IgD-negative memory B cell (primary cell): ENCODE data around the gene CPNE1. TPM values are rescaled to one million over a fixed set of nuclear protein-coding genes. Genes with fewer than 3 reads are reported as not detected.

ENCODE experiments used
- H3K27ac Mint-ChIP-seq, 3 donors: one replicate each; pipeline ENCODE4 v1.8.0; 2020 to 2022; ENCODE audit warnings: mild to moderate bottlenecking in 3 of 3, mixed read lengths in 3 of 3, moderate library complexity in 1 of 3
- H3K27me3 Mint-ChIP-seq: one replicate; pipeline ENCODE4 v1.8.0; 2021; ENCODE audit warnings: mixed read lengths
- H3K36me3 Mint-ChIP-seq: one replicate; pipeline ENCODE4 v1.8.0; 2020; ENCODE audit warnings: mild to moderate bottlenecking, mixed read lengths
- H3K4me1 Mint-ChIP-seq, 3 donors: one replicate each; pipeline ENCODE4 v1.8.0; 2020 to 2022; ENCODE audit warnings: mixed read lengths in 3 of 3, mild to moderate bottlenecking in 1 of 3
- H3K4me3 Mint-ChIP-seq, 4 donors: one replicate each; pipeline ENCODE4 v1.8.0; 2020 to 2022; ENCODE audit warnings: mild to moderate bottlenecking in 4 of 4, mixed read lengths in 4 of 4, moderate library complexity in 3 of 4
- H3K9me3 Mint-ChIP-seq, 3 donors: one replicate each; pipeline ENCODE4 v1.8.0; 2020 to 2021; ENCODE audit warnings: mixed read lengths in 3 of 3, mild to moderate bottlenecking in 1 of 3
- polyA plus RNA-seq: library from polyadenylated mRNA; unstranded; fragments of 300-500 nt; fragmentation: Illumina TruSeq; gene quantifications from one replicate; pipeline ENCODE4 v1.2.3, GENCODE V29; 2021

CPNE1 gene
- polyA plus RNA-seq, 1 donor from 2014 or later, result 306 TPM

- Mint-ChIP-seq H3K4me3 (no peak overlapping the region), H3K27ac (no peak overlapping the region), H3K27me3 (no peaks in the 10 kb centered on the region), H3K36me3 (peaks cover 3% of the 10 kb centered on the region), H3K9me3 (no peaks in the 10 kb centered on the region), H3K4me1 (peaks cover 24 to 34% (median 30%) of the 10 kb centered on the region in 3 donors)
Observed at GRCh38 chr20:35653430-35653734, 11.3 kb downstream of the CPNE1 start.

GRCh38 chr20:35652641-35653429 lies 11.9 kb downstream of the CPNE1 start:
- Mint-ChIP-seq H3K4me3 (no peak overlapping the region), H3K27ac (no peak overlapping the region), H3K27me3 (no peaks in the 10 kb centered on the region), H3K9me3 (no peaks in the 10 kb centered on the region), H3K36me3 (peaks cover 3% of the 10 kb centered on the region), H3K4me1 (peaks cover 20 to 34% (median 33%) of the 10 kb centered on the region in 3 donors)

- Mint-ChIP-seq H3K4me1 (peaks cover 19 to 27% (median 27%) of the 10 kb centered on the region in 3 donors), H3K9me3 (no peaks in the 10 kb centered on the region), H3K36me3 (peaks cover 3% of the 10 kb centered on the region)
Observed at GRCh38 chr20:35651958-35652357, 12.7 kb downstream of the CPNE1 start.

GRCh38 chr20:35650632-35651031 lies 14.1 kb downstream of the CPNE1 start:
- Mint-ChIP-seq H3K27me3 (no peaks in the 10 kb centered on the region), H3K27ac (peak overlapping the region in 1 of 3 donors; percentile 81), H3K4me1 (peaks cover 21 to 28% (median 26%) of the 10 kb centered on the region in 3 donors), H3K4me3 (no peak overlapping the region), H3K36me3 (peaks cover 3% of the 10 kb centered on the region), H3K9me3 (no peaks in the 10 kb centered on the region)

More at GRCh38 chr20:35651958-35652357, 12.7 kb downstream of the CPNE1 start:
- Mint-ChIP-seq H3K27me3 (no peaks in the 10 kb centered on the region), H3K4me3 (no peak overlapping the region), H3K27ac (peak overlapping the region in 1 of 3 donors; percentile 63)

GRCh38 chr20:35648836-35649235 lies 15.9 kb downstream of the CPNE1 start:
- Mint-ChIP-seq H3K4me1 (peaks cover 31 to 39% (median 38%) of the 10 kb centered on the region in 3 donors), H3K27me3 (no peaks in the 10 kb centered on the region), H3K4me3 (no peak overlapping the region), H3K36me3 (peaks cover 3% of the 10 kb centered on the region), H3K27ac (peak overlapping the region in 2 of 3 donors; percentile 52 to 64), H3K9me3 (no peaks in the 10 kb centered on the region)

- Mint-ChIP-seq H3K4me3 (no peak overlapping the region), H3K9me3 (no peaks in the 10 kb centered on the region), H3K27ac (peak overlapping the region in 1 of 3 donors; percentile 64), H3K36me3 (peaks cover 2% of the 10 kb centered on the region), H3K27me3 (no peaks in the 10 kb centered on the region), H3K4me1 (peaks cover 28 to 50% (median 37%) of the 10 kb centered on the region in 3 donors)
Observed at GRCh38 chr20:35644806-35645205, 19.9 kb downstream of the CPNE1 start.

- Mint-ChIP-seq H3K27ac (no peak overlapping the region), H3K36me3 (peaks cover 1% of the 10 kb centered on the region), H3K9me3 (no peaks in the 10 kb centered on the region), H3K4me3 (no peak overlapping the region), H3K27me3 (no peaks in the 10 kb centered on the region), H3K4me1 (peaks cover 33 to 51% (median 35%) of the 10 kb centered on the region in 3 donors)
Observed at GRCh38 chr20:35643045-35643444, 21.7 kb downstream of the CPNE1 start.

GRCh38 chr20:35641743-35642142 lies 23.0 kb downstream of the CPNE1 start:
- H3K4me1 Mint-ChIP-seq, result peaks cover 33 to 53% (median 40%) of the 10 kb centered on the region in 3 donors
- peak overlapping the region in 1 of 4 donors; percentile 19 for H3K4me3 Mint-ChIP-seq
- H3K27me3 Mint-ChIP-seq, result no peaks in the 10 kb centered on the region
- no peak overlapping the region for H3K27ac Mint-ChIP-seq
- no peaks in the 10 kb centered on the region for H3K9me3 Mint-ChIP-seq
- peaks cover 1% of the 10 kb centered on the region for H3K36me3 Mint-ChIP-seq

- Mint-ChIP-seq H3K9me3 (no peaks in the 10 kb centered on the region), H3K36me3 (peaks cover 1% of the 10 kb centered on the region), H3K4me1 (peaks cover 30 to 54% (median 39%) of the 10 kb centered on the region in 3 donors), H3K4me3 (no peak overlapping the region), H3K27ac (no peak overlapping the region), H3K27me3 (no peaks in the 10 kb centered on the region)
Observed at GRCh38 chr20:35640724-35641123, 24.0 kb downstream of the CPNE1 start.

GRCh38 chr20:35638751-35639150 lies 25.9 kb downstream of the CPNE1 start:
- Mint-ChIP-seq H3K36me3 (peaks cover 1% of the 10 kb centered on the region), H3K9me3 (no peaks in the 10 kb centered on the region), H3K27ac (no peak overlapping the region), H3K27me3 (no peaks in the 10 kb centered on the region), H3K4me3 (no peak overlapping the region), H3K4me1 (peaks cover 21 to 43% (median 32%) of the 10 kb centered on the region in 3 donors)

GRCh38 chr20:35637276-35637675 lies 27.4 kb downstream of the CPNE1 start:
- Mint-ChIP-seq H3K9me3 (no peaks in the 10 kb centered on the region), H3K4me1 (peaks cover 21 to 33% (median 25%) of the 10 kb centered on the region in 3 donors), H3K27me3 (no peaks in the 10 kb centered on the region), H3K4me3 (no peak overlapping the region), H3K36me3 (peaks cover 1% of the 10 kb centered on the region), H3K27ac (peak overlapping the region in 1 of 3 donors; percentile 27)

- no peaks in the 10 kb centered on the region for H3K9me3 Mint-ChIP-seq
- H3K4me1 Mint-ChIP-seq, result peaks cover 18 to 27% (median 21%) of the 10 kb centered on the region in 3 donors
- H3K4me3 Mint-ChIP-seq, result no peak overlapping the region
- H3K36me3 Mint-ChIP-seq, result peaks cover 1% of the 10 kb centered on the region
- H3K27ac Mint-ChIP-seq, result peak overlapping the region in 1 of 3 donors; percentile 74
- H3K27me3 Mint-ChIP-seq, result no peaks in the 10 kb centered on the region
Observed at GRCh38 chr20:35636095-35636494, 28.6 kb downstream of the CPNE1 start.

GRCh38 chr20:35635652-35636051 lies 29.0 kb downstream of the CPNE1 start:
- no peaks in the 10 kb centered on the region for H3K27me3 Mint-ChIP-seq
- H3K9me3 Mint-ChIP-seq, result no peaks in the 10 kb centered on the region
- H3K4me3 Mint-ChIP-seq, result no peak overlapping the region
- peak overlapping the region in 2 of 3 donors; percentile 74 to 86 for H3K27ac Mint-ChIP-seq
- H3K4me1 Mint-ChIP-seq, result peaks cover 18 to 25% (median 21%) of the 10 kb centered on the region in 3 donors
- peaks cover 1% of the 10 kb centered on the region for H3K36me3 Mint-ChIP-seq

GRCh38 chr20:35632539-35633115 lies 32.1 kb downstream of the CPNE1 start:
- H3K9me3 Mint-ChIP-seq, result no peaks in the 10 kb centered on the region

GRCh38 chr20:35630636-35631035 lies 34.1 kb downstream of the CPNE1 start:
- Mint-ChIP-seq H3K27me3 (no peaks in the 10 kb centered on the region), H3K4me1 (peaks cover 2 to 5% (median 4%) of the 10 kb centered on the region in 3 donors), H3K9me3 (no peaks in the 10 kb centered on the region), H3K4me3 (no peak overlapping the region), H3K27ac (no peak overlapping the region), H3K36me3 (peaks cover 8% of the 10 kb centered on the region)

More at GRCh38 chr20:35632539-35633115, 32.1 kb downstream of the CPNE1 start:
- Mint-ChIP-seq H3K4me1 (peaks cover 5 to 7% (median 6%) of the 10 kb centered on the region in 3 donors), H3K27ac (peak overlapping the region in 1 of 3 donors; percentile 73), H3K36me3 (peaks cover 4% of the 10 kb centered on the region), H3K27me3 (no peaks in the 10 kb centered on the region), H3K4me3 (no peak overlapping the region)
